Fibroblast of skin of left biceps (primary cell): ENCODE measurements around the gene SEMA3A.

Source experiments
- DNase-seq, 2 experiments: peaks; one replicate each; pipeline ENCODE4 v3.0.0-alpha.2; 2013; ENCODE audit warnings: low read depth in 2 of 2

Gene SEMA3A

DNA sequence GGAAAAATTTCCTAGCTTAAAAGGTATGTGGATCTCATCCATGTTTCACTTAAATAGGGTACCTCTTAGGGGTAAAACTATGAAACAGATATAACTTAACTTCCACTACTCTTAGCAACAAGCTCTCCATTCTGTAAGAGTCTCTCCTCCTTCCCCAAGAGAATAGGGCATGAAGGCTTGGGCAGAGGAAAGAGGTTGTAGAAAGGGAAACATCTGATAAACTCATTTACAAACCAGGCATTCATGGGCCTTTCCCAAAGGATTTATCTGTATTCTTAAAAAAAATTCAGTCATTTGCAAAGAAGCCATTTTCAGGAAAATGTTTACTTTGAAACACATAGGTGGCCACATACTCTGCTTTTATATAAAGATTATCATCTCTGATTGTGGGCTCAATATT, 82.7 kb downstream of the SEMA3A start:
- no peak for DNase-seq

DNA sequence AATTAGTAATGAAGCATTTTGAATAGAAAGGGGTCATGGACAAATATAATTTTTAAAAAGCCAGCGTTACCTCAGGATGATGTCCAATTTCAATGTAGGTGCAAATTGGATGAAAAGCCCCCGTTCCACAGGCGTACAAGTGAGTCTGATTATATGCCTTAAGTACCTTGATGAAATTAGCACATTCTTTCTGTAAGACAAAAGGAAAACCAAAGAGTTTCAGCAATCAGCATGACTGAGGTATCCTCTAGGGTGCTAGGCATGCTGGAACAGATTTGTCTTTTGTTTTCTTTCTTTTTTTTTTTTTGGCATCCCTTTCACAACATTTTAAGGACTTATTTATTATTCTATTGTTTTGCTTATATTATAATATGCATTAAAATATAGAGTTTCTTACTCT, 84.2 kb downstream of the SEMA3A start:
- DNase-seq = no peak

DNA sequence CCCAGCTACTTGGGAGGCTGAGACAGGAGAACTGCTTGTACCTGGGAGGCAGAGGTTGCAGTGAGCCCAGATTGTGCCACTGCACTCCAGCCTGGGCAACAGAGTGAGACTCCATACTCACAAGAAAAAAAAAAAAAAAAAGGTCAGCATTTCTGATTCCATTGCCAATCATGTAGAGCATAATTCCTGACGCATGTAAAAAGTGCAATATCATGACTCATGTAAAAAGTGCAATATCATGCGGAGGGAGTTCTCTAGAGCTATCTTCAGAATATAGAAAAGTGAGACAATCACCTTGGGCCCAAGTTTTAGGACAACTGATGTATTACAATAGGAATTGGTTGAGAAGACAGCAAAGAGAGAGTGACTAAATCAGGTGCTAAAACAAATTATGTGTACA, 85.8 kb downstream of the SEMA3A start:
- DNase-seq = no peak

DNA sequence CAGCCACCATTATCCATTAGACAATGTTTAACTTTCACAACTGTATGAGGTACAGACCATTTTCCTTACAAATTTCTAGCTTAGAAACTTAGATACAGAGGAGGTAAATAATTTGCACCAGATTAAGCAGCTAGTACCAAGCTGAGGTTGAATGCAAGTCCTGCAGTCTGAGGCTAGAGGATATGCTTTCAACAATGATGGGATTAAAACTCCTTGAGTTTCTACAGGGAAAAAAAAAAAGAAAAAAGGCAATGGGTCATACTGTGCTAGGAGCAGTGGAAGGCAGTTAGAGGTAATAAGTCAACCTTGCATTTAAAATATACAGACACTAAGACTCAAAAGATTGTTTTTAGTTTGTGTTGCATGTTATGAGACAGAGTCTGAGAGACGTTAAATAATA, 86.5 kb downstream of the SEMA3A start:
- no peak for DNase-seq

DNA sequence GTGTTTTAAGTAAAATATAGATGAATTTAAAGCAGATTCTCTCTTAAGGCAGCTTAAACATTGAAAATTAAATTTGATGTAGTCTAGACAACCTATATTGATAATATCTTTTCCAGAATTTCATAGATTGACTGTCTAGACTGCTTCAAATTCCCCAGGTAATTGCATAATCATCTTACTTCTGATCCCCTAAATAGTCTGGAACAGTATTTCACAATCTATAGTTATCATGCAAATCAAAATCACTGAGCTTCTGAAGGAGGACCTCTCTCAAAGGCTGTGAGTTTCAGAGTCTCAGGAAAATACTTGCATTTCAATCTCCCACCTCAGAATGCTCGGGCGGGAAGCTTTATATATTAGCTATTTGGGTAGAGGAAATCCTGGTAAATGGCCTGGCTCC, 87.3 kb downstream of the SEMA3A start:
- no peak for DNase-seq

DNA sequence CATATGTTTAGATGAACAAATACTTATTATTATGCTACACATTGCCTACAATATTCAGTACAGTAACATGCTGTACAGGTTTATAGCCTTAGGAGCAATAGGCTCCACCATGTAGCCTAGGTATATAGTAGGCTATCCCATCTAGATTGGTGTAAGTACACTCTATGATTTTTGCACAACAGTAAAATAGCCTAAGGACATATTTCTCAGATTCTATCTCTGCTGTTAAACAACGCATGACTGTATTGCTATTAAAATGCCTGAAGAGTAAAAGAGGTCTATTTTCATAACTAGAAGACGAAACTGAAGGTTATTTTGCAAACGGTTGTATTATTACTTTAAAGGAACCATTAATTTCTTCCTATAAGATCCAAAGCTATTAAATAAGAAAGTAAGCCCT, 88.3 kb downstream of the SEMA3A start:
- no peak for DNase-seq

DNA sequence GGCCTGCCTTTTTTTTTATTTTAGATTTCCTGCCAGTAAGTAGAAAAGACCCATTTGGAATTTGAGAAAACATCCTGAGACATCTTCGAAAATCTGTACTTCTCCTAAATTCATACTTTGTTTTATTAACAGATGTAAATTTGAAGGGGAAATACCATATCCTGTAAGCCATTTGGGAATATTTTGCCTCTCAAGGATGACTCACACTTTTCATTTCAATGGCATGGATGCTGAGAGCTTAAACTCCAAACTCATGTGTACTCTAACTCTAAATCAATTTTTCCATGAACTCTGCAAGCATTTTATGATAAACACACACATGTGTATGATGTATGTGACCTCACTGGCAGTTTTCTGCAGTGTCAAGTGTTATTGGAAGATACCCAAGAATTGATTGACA, 89.0 kb downstream of the SEMA3A start:
- peak; percentile 60 to 65 for DNase-seq

DNA sequence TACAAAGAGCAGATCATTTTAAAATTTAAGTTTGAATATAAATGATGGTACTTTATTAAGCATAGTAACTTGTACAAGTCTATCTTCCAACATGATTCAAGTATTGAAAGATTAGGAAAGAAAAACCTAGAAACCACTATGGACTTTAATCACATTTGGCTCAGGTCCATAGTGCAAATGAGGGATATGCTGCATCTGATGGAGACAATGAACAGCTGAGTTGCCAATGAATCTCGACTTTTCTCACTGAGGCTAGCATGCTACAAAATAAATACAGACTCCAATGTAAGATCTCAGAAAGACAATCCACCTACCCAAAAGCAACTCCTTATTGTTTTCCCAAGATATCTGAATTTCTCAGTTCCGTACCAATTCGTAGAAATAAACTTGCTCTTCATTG, 89.8 kb downstream of the SEMA3A start:
- DNase-seq = no peak

DNA sequence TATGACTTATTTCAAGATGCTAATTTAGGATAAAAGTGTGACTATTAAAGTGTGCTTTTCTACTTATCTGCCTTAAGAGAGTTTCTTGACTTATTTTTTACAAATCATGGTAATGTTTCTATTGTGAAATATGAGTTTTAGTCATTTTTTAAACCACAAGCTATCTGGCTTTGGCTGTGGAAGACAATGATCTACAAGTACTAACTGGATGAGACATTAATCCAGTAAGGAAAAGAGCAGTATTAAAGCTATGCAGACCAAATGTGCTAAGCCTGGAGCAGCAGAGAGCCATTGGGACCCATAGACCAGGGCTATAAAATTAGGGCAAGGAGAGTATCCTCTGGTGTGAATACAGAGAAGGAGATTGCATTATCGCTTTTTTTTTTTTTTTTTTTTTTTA, 92.4 kb downstream of the SEMA3A start:
- peak; percentile 37 to 45 for DNase-seq

DNA sequence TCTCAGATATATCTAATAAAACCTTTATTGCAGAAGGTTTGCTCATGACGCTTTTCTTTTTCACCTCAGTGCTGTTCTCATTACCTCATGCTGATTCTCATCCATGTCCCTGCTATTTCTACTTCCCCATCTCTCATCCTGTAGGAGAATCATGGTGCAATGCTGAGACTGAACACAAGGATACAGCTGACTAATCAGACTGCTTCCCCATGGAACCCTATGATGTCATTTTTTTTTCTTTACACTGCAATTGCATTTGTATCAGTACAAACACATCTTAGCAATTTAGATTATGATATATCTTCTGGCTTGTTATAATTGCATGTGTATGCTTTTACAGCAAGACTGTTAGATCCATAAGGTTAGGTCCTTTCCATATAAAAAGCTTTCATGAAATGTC, 93.7 kb downstream of the SEMA3A start:
- no peak for DNase-seq

DNA sequence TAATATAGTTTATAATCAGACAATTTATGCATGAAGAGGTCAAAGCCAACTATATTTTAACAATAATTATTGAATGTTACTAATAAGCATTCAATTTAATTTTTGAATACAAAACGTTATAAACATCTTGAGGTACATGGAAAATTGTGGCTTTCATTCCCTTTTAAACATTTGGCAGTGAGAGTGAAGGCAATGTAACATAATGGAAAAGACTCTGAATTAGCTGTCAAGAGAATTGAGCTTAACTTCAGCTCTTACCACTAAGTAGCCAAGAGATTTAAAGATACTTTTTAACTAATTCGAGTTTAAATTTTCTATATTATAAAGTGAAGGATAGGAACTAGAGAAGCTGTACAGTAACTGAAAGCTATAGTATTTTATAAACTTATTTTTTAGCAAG, 98.6 kb downstream of the SEMA3A start:
- no peak for DNase-seq

DNA sequence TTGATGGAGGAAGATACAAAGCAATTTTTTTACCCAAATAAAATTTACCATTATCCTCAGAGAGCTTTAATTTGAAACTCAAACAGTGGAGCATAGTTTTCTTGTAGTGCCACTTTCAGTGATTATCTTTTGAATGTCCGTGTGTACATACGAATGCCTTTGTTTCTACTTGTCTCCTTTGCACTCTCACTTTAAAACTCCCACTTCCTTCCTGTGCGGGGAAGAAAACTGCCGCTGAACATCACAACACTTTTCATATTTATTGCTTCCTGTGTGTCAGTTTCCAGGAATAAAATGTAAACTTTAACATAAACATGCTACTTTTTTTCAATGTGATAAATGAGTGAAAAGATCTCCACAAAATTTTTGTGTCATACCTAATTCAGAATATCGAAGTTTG, 102.4 kb downstream of the SEMA3A start:
- DNase-seq = no peak

DNA sequence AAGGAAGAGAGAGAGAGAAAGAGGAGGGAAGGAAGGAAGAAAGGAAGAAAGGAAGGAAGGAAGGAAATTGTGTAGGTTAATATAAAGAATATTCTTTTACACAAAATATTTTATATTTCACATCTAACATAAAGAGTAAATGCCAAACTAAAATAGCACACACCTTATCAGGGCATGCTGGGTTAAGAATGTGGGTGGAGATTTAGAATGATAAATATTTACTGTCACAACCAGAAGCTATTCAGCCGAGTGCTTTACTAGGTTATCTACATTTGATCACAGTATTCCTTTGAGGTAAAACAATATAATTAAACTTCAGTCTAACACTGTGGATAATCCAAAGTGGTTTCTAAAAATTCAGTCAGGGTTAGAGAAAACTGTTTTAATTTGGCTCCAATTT, 103.3 kb downstream of the SEMA3A start:
- no peak for DNase-seq

DNA sequence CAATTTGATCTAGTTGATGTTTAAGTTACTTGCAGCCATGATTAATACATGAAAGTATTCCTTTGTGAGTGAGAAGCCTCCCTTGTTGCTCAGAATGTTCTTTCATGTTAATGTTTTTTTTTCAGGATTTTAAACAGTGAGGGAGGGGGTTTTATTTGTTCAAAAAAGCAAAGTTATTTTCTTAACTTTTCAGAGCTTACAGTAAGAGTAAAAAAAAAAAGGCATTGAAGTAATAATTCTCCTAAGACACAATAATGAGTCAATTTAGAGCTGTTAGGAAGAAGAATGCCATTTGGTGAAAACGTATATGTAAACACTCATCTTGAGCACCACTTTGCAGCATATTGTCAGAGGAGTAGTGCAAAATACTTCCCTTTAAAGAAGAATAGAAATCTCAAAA, 105.8 kb downstream of the SEMA3A start:
- DNase-seq = no peak

DNA sequence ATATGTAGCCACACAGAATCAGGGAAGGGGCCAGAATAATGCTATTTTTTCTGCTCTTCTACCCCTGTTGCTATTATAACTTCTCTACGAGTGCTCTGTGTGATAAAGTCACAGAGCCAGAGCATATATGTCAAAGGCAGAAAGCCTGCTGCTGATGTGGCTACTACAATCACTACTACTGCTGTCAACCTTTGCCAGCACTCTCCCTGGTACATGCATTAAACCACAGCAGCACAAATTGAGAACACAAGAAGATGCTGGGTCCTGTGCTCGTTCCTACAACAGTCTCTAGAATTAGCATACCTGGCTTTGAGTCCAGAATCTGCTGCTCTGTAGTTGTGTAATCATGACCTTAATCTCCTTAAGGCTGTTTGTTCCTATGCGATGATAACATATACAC, 108.6 kb downstream of the SEMA3A start:
- no peak for DNase-seq

DNA sequence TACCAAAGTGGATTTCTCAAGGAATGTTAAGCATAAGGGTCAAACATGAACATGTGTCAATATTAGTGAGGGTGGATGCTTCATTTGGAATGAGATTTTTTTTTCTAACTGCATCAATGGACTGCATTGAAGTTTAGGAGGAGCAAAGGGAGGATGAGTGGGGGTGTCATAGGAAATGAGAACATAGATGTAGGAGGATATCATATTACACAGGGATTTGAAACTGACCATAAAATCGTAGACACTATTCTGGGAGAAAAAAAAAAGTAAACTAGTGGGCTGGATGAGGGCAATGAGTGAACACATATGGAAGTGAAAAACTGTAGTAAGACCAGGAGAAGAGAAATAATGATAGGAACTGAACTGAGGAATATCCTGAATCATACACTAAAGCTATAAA, 109.4 kb downstream of the SEMA3A start:
- DNase-seq = no peak

DNA sequence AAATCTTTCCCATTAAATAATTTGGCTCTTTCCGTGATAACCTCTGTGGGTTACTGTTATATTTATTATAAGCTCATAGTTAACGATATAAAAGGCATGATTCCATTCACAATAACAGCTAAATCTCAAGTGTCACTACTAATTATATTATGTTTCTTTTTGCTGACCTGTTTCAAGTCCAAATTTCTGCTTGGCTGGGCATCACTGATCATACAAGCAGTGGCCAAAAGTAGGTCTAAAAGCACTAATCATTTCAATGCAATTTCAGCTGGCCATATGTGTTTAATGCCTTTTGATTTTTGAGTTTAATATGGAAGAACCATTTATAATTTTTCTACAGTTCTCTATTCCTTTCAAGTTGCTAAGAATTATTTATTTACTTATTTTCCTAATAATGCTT, 110.7 kb downstream of the SEMA3A start:
- DNase-seq = no peak

DNA sequence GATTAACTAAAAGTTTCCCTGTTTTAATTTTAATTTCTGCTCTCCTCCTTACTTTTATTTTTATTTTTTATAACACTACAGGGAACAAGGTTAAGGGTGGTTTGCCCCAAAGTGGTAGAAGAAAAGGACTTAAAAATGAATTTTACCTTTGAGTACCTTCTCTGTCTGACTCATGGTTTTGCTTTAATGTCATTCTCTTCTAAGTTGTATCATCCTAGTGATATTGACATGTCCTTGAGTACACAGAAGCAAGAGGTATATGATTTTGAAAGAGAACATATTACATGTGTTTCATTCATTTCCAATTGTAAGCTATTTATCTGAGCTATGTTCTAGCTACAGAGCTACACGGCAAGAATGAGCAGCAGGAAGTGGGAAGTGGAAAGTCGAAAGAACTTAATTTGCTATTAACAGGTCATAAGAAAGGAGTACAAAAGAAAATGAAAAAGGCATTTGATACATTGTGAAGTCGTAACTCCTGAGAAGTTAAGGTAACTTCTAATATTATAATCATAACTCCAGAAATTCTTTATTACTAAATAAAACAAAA, 112.5 kb downstream of the SEMA3A start:
- no peak for DNase-seq

DNA sequence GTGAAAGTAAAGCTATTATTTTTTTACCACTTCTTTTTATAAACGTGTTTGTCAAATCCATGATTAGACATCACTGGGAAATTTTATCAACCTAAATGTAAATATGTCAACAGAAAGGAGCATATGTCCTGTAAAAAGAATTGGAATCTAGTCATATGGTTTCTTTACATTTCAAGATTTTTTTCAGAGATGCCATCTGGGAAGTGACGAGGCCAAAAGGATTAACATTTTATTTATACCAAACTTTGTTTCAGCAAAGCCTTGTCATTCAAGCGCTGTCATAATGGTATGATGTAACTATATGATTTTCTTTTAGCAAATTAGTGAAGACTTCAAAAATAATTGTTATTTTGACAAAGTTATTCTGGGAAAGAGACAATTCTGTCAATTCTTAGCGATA, 117.3 kb downstream of the SEMA3A start:
- DNase-seq = no peak

DNA sequence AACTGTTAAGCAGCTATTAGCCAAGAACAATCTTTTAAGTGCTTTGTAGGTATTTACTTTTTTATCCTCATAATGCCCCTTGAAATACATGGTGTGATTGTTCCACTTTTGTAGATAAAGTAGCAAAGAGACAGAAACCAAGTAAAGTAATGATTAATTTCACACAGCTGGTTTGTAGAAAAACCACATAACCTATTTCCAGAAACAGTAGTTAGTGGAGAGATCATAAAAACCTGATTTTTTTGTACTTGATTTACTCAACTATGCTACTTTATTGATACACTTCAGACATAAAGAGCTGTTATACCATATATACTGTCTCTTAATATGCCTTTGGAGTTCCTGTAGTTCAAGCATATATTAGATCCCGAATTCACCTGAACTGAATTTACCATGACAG, 118.4 kb downstream of the SEMA3A start:
- no peak for DNase-seq

DNA sequence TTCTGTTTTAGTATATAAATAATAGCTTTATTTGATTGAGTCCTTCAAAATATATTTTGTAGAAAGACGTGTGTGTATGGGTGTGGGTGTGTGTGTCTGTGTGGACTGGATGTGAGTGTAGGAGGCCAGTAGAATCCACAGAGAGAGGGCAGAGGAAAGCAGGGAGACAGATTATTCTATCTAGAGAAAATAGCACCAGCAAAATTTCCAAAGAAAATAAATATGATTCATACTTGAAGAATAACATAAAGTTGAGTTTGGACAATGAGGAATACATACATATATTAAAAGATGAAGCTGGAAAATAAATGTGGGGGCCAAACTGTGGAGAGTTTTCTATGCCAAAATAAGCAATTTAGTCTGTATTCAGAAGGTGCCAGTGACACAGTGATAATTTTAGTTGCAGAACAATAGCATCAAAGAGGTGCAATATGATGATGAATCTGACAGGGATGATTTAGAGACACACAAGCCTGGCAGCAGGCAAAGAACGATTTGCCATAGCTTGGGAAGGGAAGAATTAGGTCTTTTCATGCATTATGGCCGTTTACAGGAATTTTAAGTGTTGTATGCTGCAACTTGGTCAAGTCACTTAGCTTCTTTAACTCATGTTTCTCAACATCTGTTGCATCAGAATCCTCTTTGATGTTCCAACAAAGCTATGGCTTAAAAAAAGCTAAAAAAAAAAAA, 121.3 kb downstream of the SEMA3A start:
- DNase-seq = no peak

DNA sequence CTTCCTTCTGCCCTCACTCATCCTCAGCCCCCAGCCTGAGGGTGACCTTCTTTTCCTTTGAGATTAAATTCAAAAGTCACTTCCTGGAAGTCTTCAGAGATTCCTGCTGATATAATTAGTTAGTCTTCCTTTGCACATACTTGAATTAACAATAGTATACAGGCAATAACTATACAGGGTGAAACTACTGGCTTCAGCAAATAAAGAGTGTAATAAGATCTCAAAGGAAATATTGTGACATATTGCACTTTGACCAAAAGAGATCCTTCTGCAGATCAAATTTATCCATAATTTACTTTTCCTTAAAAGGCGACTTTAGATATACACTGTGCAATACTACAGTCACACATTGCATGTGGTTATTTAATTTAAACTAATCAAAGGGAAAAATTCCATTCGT, 123.8 kb downstream of the SEMA3A start:
- DNase-seq = no peak

DNA sequence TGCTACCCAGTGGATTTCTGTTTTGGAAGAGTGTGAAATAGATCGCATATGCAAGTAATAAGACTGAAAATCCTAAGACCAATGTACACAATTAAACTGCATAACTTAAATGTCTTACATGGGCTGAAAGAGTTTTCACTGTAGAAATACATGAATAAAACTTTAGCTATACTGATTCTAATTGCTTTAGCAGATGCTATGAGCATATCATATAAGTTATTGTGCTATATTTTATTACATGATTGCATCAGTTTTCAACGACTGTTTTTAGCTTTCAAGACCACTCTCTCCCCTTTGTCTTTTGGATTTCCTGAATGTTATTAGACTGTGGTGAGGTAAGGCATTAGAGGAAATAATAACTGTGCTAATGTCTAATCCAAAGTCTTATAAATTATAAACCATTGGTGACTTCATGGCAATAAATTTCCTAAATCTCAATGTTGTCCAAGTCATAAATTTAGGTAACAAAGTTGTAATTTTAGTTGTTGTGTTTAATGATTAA, 124.5 kb downstream of the SEMA3A start:
- no peak for DNase-seq

DNA sequence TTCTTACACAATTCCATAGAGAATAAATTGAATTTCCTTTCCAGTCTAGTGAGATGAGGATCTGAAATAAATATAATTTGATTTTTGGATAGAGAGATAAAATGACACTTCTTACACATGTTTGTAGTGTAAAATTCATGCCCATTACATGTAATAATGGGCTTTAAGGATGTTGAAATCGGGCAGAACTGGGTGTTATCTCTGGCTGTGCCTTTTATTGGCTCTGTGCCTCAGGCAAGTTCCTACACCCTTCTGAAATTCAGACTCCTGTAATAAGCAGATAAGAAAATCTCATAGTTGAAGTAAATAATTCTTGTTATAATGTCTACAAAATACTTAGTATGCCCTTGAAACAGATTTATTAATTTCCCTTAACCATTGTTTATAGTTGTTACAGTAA, 125.6 kb downstream of the SEMA3A start:
- DNase-seq = no peak
